ENCODE data around the gene MYL7.

MYL7 gene

GRCh38 chr7:44150466-44150832 lies 9.3 kb upstream of the MYL7 start:
- DNase-seq (ENCODE audit: low read depth) = no peak

- DNase-seq (ENCODE audit: low read depth) = peak; percentile 21
These were observed 8.7 kb upstream of the MYL7 start for GRCh38 chr7:44149571-44150465.

DNA sequence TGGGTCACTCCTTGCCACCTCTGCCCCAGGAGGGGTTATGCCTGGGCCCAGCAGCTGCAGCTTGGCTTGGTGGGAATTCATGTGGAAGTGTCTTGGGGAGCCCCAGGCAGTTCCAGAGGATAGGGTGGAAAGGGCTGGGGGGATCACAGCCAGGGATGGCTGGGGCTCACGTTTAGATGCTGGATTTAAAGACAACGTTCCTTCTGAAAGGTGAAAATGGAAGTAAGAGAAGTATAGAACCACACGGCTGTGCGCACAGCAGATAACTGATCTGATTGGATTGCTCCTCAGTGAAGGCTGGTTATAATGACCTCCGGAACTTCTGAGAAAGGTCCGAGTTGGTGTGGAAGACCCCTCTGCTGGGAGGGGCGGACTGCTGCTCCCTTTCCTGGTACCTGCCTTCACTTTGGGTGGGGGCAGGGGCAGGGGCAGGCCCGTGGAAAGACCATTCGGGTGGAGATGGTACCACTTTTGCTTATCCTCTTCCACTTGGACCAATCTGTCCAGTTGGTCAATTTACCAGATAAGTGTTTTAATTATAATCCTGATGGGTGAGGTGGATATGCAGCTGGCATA lies 7.9 kb upstream of the MYL7 start:
- DNase-seq (ENCODE audit: low read depth) = no peak

GRCh38 chr7:44148166-44148565 lies 7.0 kb upstream of the MYL7 start:
- no peak for DNase-seq (ENCODE audit: low read depth)

- DNase-seq (ENCODE audit: low read depth) = no peak
These were observed 6.2 kb upstream of the MYL7 start for GRCh38 chr7:44147026-44147991.

DNA sequence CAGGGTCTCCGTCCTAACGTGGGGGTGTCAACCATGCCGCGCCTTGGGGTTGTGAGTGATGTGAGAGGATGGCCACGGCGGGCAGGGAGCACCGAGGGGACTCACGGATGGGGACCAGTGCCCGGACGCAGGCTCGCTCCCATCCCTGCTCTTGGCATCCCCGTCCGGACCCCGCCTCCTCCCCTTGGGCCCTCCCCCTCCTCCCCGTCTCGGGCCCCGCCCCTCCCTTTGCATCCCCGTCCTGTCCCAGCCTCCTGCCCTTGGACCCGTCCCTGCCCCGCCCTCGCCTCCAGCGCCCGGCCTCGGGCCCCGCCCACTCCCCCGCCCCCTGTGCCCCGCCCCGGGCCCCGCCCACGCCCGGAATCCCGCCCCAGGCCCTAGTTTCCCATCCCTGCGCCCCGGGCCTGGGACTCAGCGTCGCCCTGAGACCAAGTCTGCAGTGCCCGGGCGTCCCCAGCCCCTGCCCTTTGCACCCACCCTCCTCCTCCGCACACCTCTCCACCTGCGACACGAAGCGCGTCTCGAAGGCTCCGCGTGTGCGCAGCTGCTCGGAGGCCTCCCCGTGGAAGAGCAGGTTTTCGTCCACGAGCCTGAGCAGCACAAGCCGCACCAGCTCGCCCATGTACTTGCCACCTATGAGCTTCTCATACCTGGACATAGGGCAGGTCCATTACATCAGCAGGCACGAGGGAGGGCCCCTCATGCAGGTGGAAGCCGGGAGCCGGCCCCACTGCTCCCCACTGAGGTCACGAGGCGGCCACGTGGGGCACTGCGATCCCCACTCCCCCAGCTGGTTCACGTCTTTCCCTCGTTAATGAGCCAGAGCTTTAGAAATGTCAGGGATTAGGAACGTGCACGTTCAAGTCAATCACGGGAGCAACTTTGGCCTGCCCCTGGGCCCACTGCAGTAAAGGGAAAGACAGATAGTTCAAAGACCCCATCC lies 5.1 kb upstream of the MYL7 start:
- peak; percentile 58 for DNase-seq (ENCODE audit: low read depth)

GRCh38 chr7:44145479-44145968 lies 4.4 kb upstream of the MYL7 start:
- no peak for DNase-seq (ENCODE audit: low read depth)

GRCh38 chr7:44144968-44145478 lies 3.9 kb upstream of the MYL7 start:
- DNase-seq (ENCODE audit: low read depth) = no peak

- no peak for DNase-seq (ENCODE audit: low read depth)
These were observed 3.4 kb upstream of the MYL7 start for GRCh38 chr7:44144426-44144967.

DNA sequence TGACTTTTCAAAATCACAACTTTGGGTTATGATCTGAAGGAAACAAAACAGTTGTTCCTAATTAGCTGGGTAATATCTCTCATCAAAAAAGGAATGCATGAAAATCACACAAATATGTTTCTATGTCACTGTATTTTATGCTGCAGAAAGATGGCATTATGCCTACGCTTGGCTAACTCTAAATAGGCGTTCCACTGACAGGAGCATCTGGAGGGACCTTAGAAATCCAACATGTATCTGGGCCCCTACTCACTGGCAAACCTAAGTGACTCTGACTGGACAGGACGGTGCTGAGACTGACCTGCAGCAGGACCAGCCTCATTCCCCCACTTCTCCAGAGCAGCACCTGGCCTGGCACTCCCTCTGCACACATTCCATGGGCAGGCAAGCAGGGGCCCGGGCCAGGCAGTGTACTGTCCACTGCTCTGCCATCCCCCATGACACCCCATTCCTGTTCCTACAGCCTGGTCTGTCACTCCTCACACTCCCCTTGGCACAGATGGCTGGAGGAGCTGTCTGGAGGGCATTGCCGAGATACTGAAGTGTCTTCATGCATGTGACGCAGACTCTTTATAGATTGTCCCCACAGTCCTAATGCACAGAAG lies 2.6 kb upstream of the MYL7 start:
- peak; percentile 40 for DNase-seq (ENCODE audit: low read depth)

- no peak for DNase-seq (ENCODE audit: low read depth)
These were observed 896 bp upstream of the MYL7 start for GRCh38 chr7:44142028-44142427.

GRCh38 chr7:44140341-44140740 lies 791 bp downstream of the MYL7 start:
- no peak for DNase-seq (ENCODE audit: low read depth)

GRCh38 chr7:44139311-44140010 lies 1.7 kb downstream of the MYL7 start:
- DNase-seq (ENCODE audit: low read depth) = no peak

- DNase-seq (ENCODE audit: low read depth) = no peak
These were observed 2.4 kb downstream of the MYL7 start for GRCh38 chr7:44138698-44139097.

- no peak for DNase-seq (ENCODE audit: low read depth)
These were observed 4.4 kb downstream of the MYL7 start for GRCh38 chr7:44136731-44137130.

- DNase-seq (ENCODE audit: low read depth) = no peak
These were observed 6.0 kb downstream of the MYL7 start for GRCh38 chr7:44134943-44135628.

DNA sequence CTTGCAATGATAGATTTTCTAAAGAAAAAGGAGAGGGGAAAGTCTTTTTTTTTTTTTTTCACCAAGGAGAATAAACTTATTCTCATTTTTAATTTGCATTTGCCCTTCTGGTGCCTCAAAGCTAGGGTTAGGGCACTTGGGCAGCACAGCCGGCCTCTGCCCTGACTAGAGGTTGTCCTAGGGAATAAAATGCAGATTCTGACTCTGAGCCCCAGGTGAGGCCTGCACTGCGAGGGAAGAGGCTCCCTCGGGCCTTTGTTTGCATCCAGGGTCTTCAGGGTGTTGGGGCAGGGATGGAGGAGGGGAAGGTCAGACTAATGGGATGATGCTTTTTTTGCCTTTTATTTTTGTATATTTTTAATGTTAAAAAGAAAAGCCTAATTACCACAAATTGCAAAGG lies 7.8 kb downstream of the MYL7 start:
- DNase-seq (ENCODE audit: low read depth) = no peak

GRCh38 chr7:44132039-44132438 lies 9.1 kb downstream of the MYL7 start:
- no peak for DNase-seq (ENCODE audit: low read depth)

All from fibroblast of gingiva (primary cell).